OCI-LY3 (cell line): Measurements from ENCODE around the gene CCDC86.

Experiments
- H2AFZ ChIP-seq: fragments of 200-600, 300-600 bp; shearing (Covaris generic); 2 replicates; pipeline ENCODE4 v1.6.0; 2014; ENCODE audit warnings: antibody characterized with exemption, low read depth, low read length
- H3K27ac ChIP-seq: fragments of 200-600, 300-600 bp; sonication (generic); 2 replicates; pipeline ENCODE4 v1.5.1; 2014; ENCODE audit warnings: mild to moderate bottlenecking, low read length, moderate library complexity, mixed read lengths
- H3K27me3 ChIP-seq: fragments of 200-600, 300-600 bp; sonication (generic); 2 replicates; pipeline ENCODE4 v1.6.1; 2014; ENCODE audit warnings: low read depth, low read length, mixed read lengths
- H3K36me3 ChIP-seq: fragments of 200-600, 300-600 bp; sonication (generic); replicated peaks from 2 replicates; pipeline ENCODE3; 2014; ENCODE audit warnings: low read depth, low read length, mixed read lengths
- H3K4me1 ChIP-seq: fragments of 300-600, 200-600 bp; sonication (generic); 2 replicates; pipeline ENCODE4 v1.6.1; 2014; ENCODE audit warnings: low read length, mixed read lengths
- H3K4me2 ChIP-seq: fragments of 200-600, 300-600 bp; sonication (generic); 2 replicates; pipeline ENCODE4 v1.6.1; 2014; ENCODE audit warnings: low read length, mixed read lengths
- H3K4me3 ChIP-seq: fragments of 300-600, 200-600 bp; sonication (generic); 2 replicates; pipeline ENCODE4 v1.5.1; 2014; ENCODE audit warnings: antibody characterized with exemption, mild to moderate bottlenecking, low read length, moderate library complexity
- H3K79me2 ChIP-seq: fragments of 300-600, 200-600 bp; shearing (Covaris generic); 2 replicates; pipeline ENCODE4 v1.6.1; 2014; ENCODE audit warnings: mild to moderate bottlenecking, low read length, mixed read lengths
- H3K9ac ChIP-seq: fragments of 300-600, 200-600 bp; shearing (Covaris generic); 2 replicates; pipeline ENCODE4 v1.6.0; 2014; ENCODE audit warnings: mild to moderate bottlenecking, low read length, moderate library complexity
- H3K9me3 ChIP-seq: fragments of 200-600, 300-600 bp; shearing (Covaris generic); 2 replicates; pipeline ENCODE4 v1.6.1; 2014; ENCODE audit warnings: low read length, mixed read lengths; ENCODE audit not compliant: insufficient read depth
- H4K20me1 ChIP-seq: fragments of 200-600, 300-600 bp; sonication (generic); 2 replicates; pipeline ENCODE4 v1.6.1; 2016; ENCODE audit warnings: low read length, mixed read lengths; ENCODE audit not compliant: insufficient read depth
- CTCF ChIP-seq: fragments of 200-600, 300-600 bp; sonication (generic); IDR thresholded peaks from 2 replicates; pipeline ENCODE4 v1.5.1; 2014; ENCODE audit warnings: antibody characterized with exemption, low read length, low read depth
- EZH2phosphoT487 ChIP-seq: fragments of 200-600 bp; shearing (Covaris generic); IDR thresholded peaks from 2 replicates; pipeline ENCODE4 v1.6.1; 2018; ENCODE audit warnings: antibody characterized with exemption, mixed run types, low read depth

Gene CCDC86

GRCh38 chr11:60869451-60869825, 27.5 kb downstream of the CCDC86 start:
- no peaks in the 10 kb centered on the region for H3K4me1 ChIP-seq
- H4K20me1 ChIP-seq = no peaks in the 10 kb centered on the region
- no peak overlapping the region for H3K9ac ChIP-seq
- H3K4me2 ChIP-seq = no peak overlapping the region
- no peak overlapping the region for H3K4me3 ChIP-seq
- no peak overlapping the region for H2AFZ ChIP-seq
- TF ChIP-seq CTCF (no peak), EZH2phosphoT487 (no peak)
- H3K27ac ChIP-seq = no peak overlapping the region
- H3K27me3 ChIP-seq = no peaks in the 10 kb centered on the region
- H3K9me3 ChIP-seq = no peaks in the 10 kb centered on the region
- no peaks in the 10 kb centered on the region for H3K36me3 ChIP-seq
- H3K79me2 ChIP-seq = no peaks in the 10 kb centered on the region

GRCh38 chr11:60870276-60870675, 28.4 kb downstream of the CCDC86 start:
- no peak overlapping the region for H3K4me3 ChIP-seq
- H3K4me2 ChIP-seq = no peak overlapping the region
- H2AFZ ChIP-seq = no peak overlapping the region
- H3K27me3 ChIP-seq = no peaks in the 10 kb centered on the region
- H3K9me3 ChIP-seq = no peaks in the 10 kb centered on the region
- no peak for TF ChIP-seq EZH2phosphoT487
- no peak for TF ChIP-seq CTCF
- H4K20me1 ChIP-seq = no peaks in the 10 kb centered on the region
- H3K4me1 ChIP-seq = no peaks in the 10 kb centered on the region
- no peak overlapping the region for H3K27ac ChIP-seq
- no peak overlapping the region for H3K9ac ChIP-seq
- no peaks in the 10 kb centered on the region for H3K79me2 ChIP-seq
- no peaks in the 10 kb centered on the region for H3K36me3 ChIP-seq

GRCh38 chr11:60870733-60871377, 28.9 kb downstream of the CCDC86 start:
- no peak overlapping the region for H2AFZ ChIP-seq

More at GRCh38 chr11:60870733-60871377, 28.9 kb downstream of the CCDC86 start:
- Histone ChIP-seq H4K20me1 (no peaks in the 10 kb centered on the region), H3K9me3 (no peaks in the 10 kb centered on the region), H3K4me1 (no peaks in the 10 kb centered on the region), H3K9ac (no peak overlapping the region), H3K36me3 (peaks cover 3% of the 10 kb centered on the region), H3K4me3 (no peak overlapping the region), H3K27ac (no peak overlapping the region), H3K4me2 (no peak overlapping the region), H3K27me3 (no peaks in the 10 kb centered on the region), H3K79me2 (no peaks in the 10 kb centered on the region)
- TF ChIP-seq EZH2phosphoT487 = no peak
- no peak for TF ChIP-seq CTCF
